Activated T-cell treated with anti-CD3 and anti-CD28 coated beads, Interleukin-2, amount 50 U/mL, for 1 hour (primary cell): ENCODE measurements around the gene RBM33.

Experiments used
- DNase-seq: peaks from one replicate; pipeline ENCODE4 v3.0.0-alpha.2; 2020

The RBM33 gene

GRCh38 chr7:155752756-155753445 lies 108.4 kb downstream of the RBM33 start:
- DNase-seq = no peak

- DNase-seq = no peak
Measured at GRCh38 chr7:155753446-155753965, 109.0 kb downstream of the RBM33 start.

- no peak for DNase-seq
Measured at GRCh38 chr7:155754165-155754564, 109.7 kb downstream of the RBM33 start.

GRCh38 chr7:155755026-155755425 lies 110.6 kb downstream of the RBM33 start:
- DNase-seq = no peak

GRCh38 chr7:155756322-155756721 lies 111.9 kb downstream of the RBM33 start:
- DNase-seq = no peak

GRCh38 chr7:155758348-155758747 lies 113.9 kb downstream of the RBM33 start:
- no peak for DNase-seq

GRCh38 chr7:155759740-155760430 lies 115.4 kb downstream of the RBM33 start:
- DNase-seq = no peak

- DNase-seq = no peak
Measured at GRCh38 chr7:155761162-155761561, 116.7 kb downstream of the RBM33 start.

- DNase-seq = no peak
Measured at GRCh38 chr7:155762036-155762435, 117.6 kb downstream of the RBM33 start.

GRCh38 chr7:155762655-155763054 lies 118.2 kb downstream of the RBM33 start:
- no peak for DNase-seq

- no peak for DNase-seq
Measured at GRCh38 chr7:155763122-155763521, 118.7 kb downstream of the RBM33 start.

- DNase-seq = peak; percentile 55
Measured at GRCh38 chr7:155763691-155764437, 119.4 kb downstream of the RBM33 start.

- peak; percentile 27 for DNase-seq
Measured at GRCh38 chr7:155764438-155764793, 120.0 kb downstream of the RBM33 start.

- DNase-seq = no peak
Measured at GRCh38 chr7:155765458-155765857, 121.0 kb downstream of the RBM33 start.

GRCh38 chr7:155766386-155766785 lies 121.9 kb downstream of the RBM33 start:
- DNase-seq = no peak

GRCh38 chr7:155766966-155767916 lies 122.8 kb downstream of the RBM33 start:
- no peak for DNase-seq

GRCh38 chr7:155769701-155770100 lies 125.2 kb downstream of the RBM33 start:
- no peak for DNase-seq

- DNase-seq = no peak
Measured at GRCh38 chr7:155770241-155770640, 125.8 kb downstream of the RBM33 start.

- DNase-seq = no peak
Measured at GRCh38 chr7:155773531-155773930, 129.1 kb downstream of the RBM33 start.

GRCh38 chr7:155774947-155775346 lies 130.5 kb downstream of the RBM33 start:
- DNase-seq = no peak

- DNase-seq = no peak
Measured at GRCh38 chr7:155775691-155776090, 131.2 kb downstream of the RBM33 start.

GRCh38 chr7:155776606-155777005 lies 132.1 kb downstream of the RBM33 start:
- DNase-seq = no peak

- no peak for DNase-seq
Measured at GRCh38 chr7:155778349-155778748, 133.9 kb downstream of the RBM33 start.
